Uterus (tissue), 4 donors: ENCODE results near the gene INHBB. TPM values are rescaled to one million over a fixed set of nuclear protein-coding genes. Genes with fewer than 3 reads are reported as not detected.

ENCODE experiments used
- DNase-seq, 2 donors: peaks; one replicate each; pipeline ENCODE4 v3.0.0-alpha.2; 2019 to 2020
- H3K27ac ChIP-seq, 2 donors: fragments of 200-600 bp; sonication (generic); 1 replicate in 1 of 2; 2 replicates in 1 of 2; pipeline ENCODE4 v1.5.1; 2016 to 2018
- H3K27me3 ChIP-seq, 2 donors: fragments of 200-600 bp; sonication (generic); one replicate each; pipeline ENCODE4 v1.5.1; 2018 to 2019; ENCODE audit warnings: control low read depth in 1 of 2
- H3K36me3 ChIP-seq, 2 donors: fragments of 200-600 bp; sonication (generic); one replicate each; pipeline ENCODE4 v1.5.1; 2019; ENCODE audit warnings: control low read depth in 1 of 2
- H3K4me1 ChIP-seq, 2 donors: fragments of 200-600 bp; sonication (generic); one replicate each; pipeline ENCODE4 v1.5.1; 2018 to 2019; ENCODE audit warnings: control low read depth in 1 of 2
- H3K4me3 ChIP-seq, 2 donors: fragments of 200-600 bp; sonication (generic); 1 replicate in 1 of 2; 2 replicates in 1 of 2; pipeline ENCODE4 v1.5.1; 2018 to 2019; ENCODE audit warnings: mild to moderate bottlenecking in 1 of 2
- H3K9me3 ChIP-seq, 2 donors: fragments of 200-600 bp; sonication (generic); one replicate each; pipeline ENCODE4 v1.5.1; 2019; ENCODE audit warnings: control low read depth in 1 of 2
- CTCF ChIP-seq, 4 experiments: fragments of 200-600 bp in 2 of 4; fragments of 450-650 bp in 2 of 4; sonication (generic) in 2 of 4; IDR thresholded peaks; one replicate each; pipeline ENCODE4 v1.5.1; 2016 to 2019; ENCODE audit warnings: antibody characterized with exemption in 4 of 4, mild to moderate bottlenecking in 2 of 4, moderate library complexity in 1 of 4
- POLR2A ChIP-seq, 2 donors: fragments of 450-650 bp; IDR thresholded peaks; one replicate each; pipeline ENCODE4 v1.6.1; 2016; ENCODE audit warnings: antibody characterized with exemption in 2 of 2, mild to moderate bottlenecking in 1 of 2, moderate library complexity in 1 of 2
- intact Hi-C: fragments of 100-400 bp; cut with DNase I; formaldehyde crosslinking; loops from one replicate; pipeline ENCODE4 v1.15.1; 2023; ENCODE audit warnings: low total_unique reads
- total RNA-seq, 4 donors: library from RNA; depleted of rRNA in 3 of 4; stranded (reverse); fragments of >200 nt in 3 of 4; gene quantifications; one replicate each; pipeline versions ENCODE4 v1.1.0 to v1.2.4, GENCODE V29; 2014 to 2023
- donor health status: DM: yes; HTN: yes; CAD: no.

INHBB gene
- total RNA-seq, 4 donors from 2014 or later, result 0.35 to 18.1 (median 4.2) TPM

GRCh38 chr2:120373424-120373823 is 27.5 kb downstream of the INHBB start:
- no peak overlapping the region for H3K27ac ChIP-seq
- TF ChIP-seq CTCF (IDR thresholded peaks at IDR 0.05) (no peak), POLR2A (IDR thresholded peaks at IDR 0.05) (no peak)
- no peaks in the 10 kb centered on the region for H3K36me3 ChIP-seq
- no peaks in the 10 kb centered on the region for H3K9me3 ChIP-seq
- no peak for DNase-seq
- H3K4me3 ChIP-seq, result no peak overlapping the region
- intact Hi-C loops, result no loop called here
- H3K4me1 ChIP-seq, result no peaks in the 10 kb centered on the region
- H3K27me3 ChIP-seq, result no peaks in the 10 kb centered on the region

GRCh38 chr2:120374821-120375220 is 28.9 kb downstream of the INHBB start:
- Histone ChIP-seq H3K9me3 (no peaks in the 10 kb centered on the region), H3K4me3 (no peak overlapping the region), H3K36me3 (no peaks in the 10 kb centered on the region), H3K27ac (no peak overlapping the region), H3K27me3 (no peaks in the 10 kb centered on the region), H3K4me1 (no peaks in the 10 kb centered on the region)
- no peak for DNase-seq
- no peak for TF ChIP-seq POLR2A (IDR thresholded peaks at IDR 0.05)
- no peak for TF ChIP-seq CTCF (IDR thresholded peaks at IDR 0.05)
- intact Hi-C loops, result no loop called here

GRCh38 chr2:120375251-120376020 is 29.5 kb downstream of the INHBB start:
- Histone ChIP-seq H3K9me3 (no peaks in the 10 kb centered on the region), H3K36me3 (no peaks in the 10 kb centered on the region), H3K4me3 (no peak overlapping the region), H3K27me3 (no peaks in the 10 kb centered on the region), H3K27ac (no peak overlapping the region), H3K4me1 (no peaks in the 10 kb centered on the region)
- no peak for DNase-seq
- intact Hi-C loops, result no loop called here
- TF ChIP-seq POLR2A (IDR thresholded peaks at IDR 0.05), result no peak
- no peak for TF ChIP-seq CTCF (IDR thresholded peaks at IDR 0.05)

GRCh38 chr2:120376101-120376500 is 30.2 kb downstream of the INHBB start:
- Histone ChIP-seq H3K27me3 (no peaks in the 10 kb centered on the region), H3K36me3 (no peaks in the 10 kb centered on the region), H3K4me1 (no peaks in the 10 kb centered on the region), H3K9me3 (no peaks in the 10 kb centered on the region), H3K4me3 (no peak overlapping the region), H3K27ac (no peak overlapping the region)
- no peak for TF ChIP-seq CTCF (IDR thresholded peaks at IDR 0.05)
- TF ChIP-seq POLR2A (IDR thresholded peaks at IDR 0.05), result no peak
- DNase-seq, result no peak
- intact Hi-C loops, result no loop called here

GRCh38 chr2:120376679-120377640 is 31.0 kb downstream of the INHBB start:
- Histone ChIP-seq H3K4me1 (no peaks in the 10 kb centered on the region), H3K4me3 (no peak overlapping the region), H3K9me3 (no peaks in the 10 kb centered on the region), H3K27me3 (no peaks in the 10 kb centered on the region), H3K27ac (no peak overlapping the region), H3K36me3 (no peaks in the 10 kb centered on the region)
- intact Hi-C loops, result no loop called here
- no peak for TF ChIP-seq POLR2A (IDR thresholded peaks at IDR 0.05)
- no peak for TF ChIP-seq CTCF (IDR thresholded peaks at IDR 0.05)
- DNase-seq, result no peak
